ENCODE data around the gene ADAM11.

DNA sequence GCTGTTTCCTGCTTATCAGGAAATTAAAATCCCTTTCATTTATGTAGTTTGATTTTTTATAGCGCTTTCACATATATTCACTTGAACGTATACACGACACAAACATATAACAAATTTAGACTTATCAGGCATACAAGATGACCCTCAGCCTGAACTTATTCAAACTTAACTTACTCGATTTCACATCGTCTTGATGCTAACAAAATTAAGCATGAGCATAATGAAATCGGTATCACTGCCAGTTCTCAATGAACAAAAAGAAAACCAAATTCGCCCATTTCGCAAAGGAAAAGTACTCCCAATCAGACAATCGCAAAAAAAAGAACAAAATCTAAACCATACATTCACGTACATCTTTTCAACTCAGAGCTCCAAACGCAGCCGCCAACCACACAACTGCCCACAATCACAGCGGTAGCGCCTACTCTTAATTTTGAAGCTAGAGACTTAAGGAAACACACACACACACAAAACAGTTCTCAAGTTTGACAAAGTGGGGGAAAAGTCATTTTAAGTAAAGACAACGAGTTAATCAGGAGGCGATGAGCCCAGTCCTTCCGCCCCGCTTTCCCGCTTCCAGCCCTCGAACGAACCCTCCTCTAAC is 70.2 kb downstream of the ADAM11 start:
- TF ChIP-seq, protein P1, sequence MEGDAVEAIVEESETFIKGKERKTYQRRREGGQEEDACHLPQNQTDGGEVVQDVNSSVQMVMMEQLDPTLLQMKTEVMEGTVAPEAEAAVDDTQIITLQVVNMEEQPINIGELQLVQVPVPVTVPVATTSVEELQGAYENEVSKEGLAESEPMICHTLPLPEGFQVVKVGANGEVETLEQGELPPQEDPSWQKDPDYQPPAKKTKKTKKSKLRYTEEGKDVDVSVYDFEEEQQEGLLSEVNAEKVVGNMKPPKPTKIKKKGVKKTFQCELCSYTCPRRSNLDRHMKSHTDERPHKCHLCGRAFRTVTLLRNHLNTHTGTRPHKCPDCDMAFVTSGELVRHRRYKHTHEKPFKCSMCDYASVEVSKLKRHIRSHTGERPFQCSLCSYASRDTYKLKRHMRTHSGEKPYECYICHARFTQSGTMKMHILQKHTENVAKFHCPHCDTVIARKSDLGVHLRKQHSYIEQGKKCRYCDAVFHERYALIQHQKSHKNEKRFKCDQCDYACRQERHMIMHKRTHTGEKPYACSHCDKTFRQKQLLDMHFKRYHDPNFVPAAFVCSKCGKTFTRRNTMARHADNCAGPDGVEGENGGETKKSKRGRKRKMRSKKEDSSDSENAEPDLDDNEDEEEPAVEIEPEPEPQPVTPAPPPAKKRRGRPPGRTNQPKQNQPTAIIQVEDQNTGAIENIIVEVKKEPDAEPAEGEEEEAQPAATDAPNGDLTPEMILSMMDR (IDR thresholded peaks at IDR 0.05) = no peak
- no peak for TF ChIP-seq POLR2A (IDR thresholded peaks at IDR 0.05; ENCODE audit: low read depth)

Measured in esophagus muscularis mucosa (tissue), 3 donors.